Calu3 (cell line): ENCODE measurements around the gene HSP90AB1. TPM values are rescaled to one million over a fixed set of nuclear protein-coding genes. Genes with fewer than 3 reads are reported as not detected.

Source experiments
- BruUV-seq: library from RNA; stranded (reverse); fragments of 400-500 nt; replicated peaks from 2 replicates; lab custom pipeline; 2021; lab: Mats Ljungman, UMichigan
- CTCF ChIA-PET: fragments of 300-600 bp; sonication (Branson Sonifier 250); formaldehyde crosslinking; loops from one replicate; lab custom pipeline; 2022; ENCODE audit warnings: antibody characterized with exemption; lab: Charles Lee
- DNase-seq: peaks from one replicate; pipeline ENCODE4 v3.0.0; 2022
- H3K27ac Mint-ChIP-seq: one replicate; pipeline ENCODE4 v1.8.0; 2022; ENCODE audit warnings: mixed read lengths; ENCODE audit not compliant: unreplicated experiment
- H3K27me3 Mint-ChIP-seq: one replicate; pipeline ENCODE4 v1.8.0; 2022; ENCODE audit warnings: mixed read lengths; ENCODE audit not compliant: unreplicated experiment
- H3K36me3 Mint-ChIP-seq: one replicate; pipeline ENCODE4 v1.8.0; 2022; ENCODE audit warnings: mild to moderate bottlenecking, moderate library complexity, mixed read lengths; ENCODE audit not compliant: insufficient read depth, unreplicated experiment
- H3K4me1 Mint-ChIP-seq: one replicate; pipeline ENCODE4 v1.8.0; 2022; ENCODE audit warnings: mild to moderate bottlenecking, low read depth, mixed read lengths; ENCODE audit not compliant: unreplicated experiment
- H3K4me3 Mint-ChIP-seq: one replicate; pipeline ENCODE4 v1.8.0; 2022; ENCODE audit warnings: mild to moderate bottlenecking, low read depth, moderate library complexity, mixed read lengths; ENCODE audit not compliant: unreplicated experiment
- H3K9me3 Mint-ChIP-seq: one replicate; pipeline ENCODE4 v1.8.0; 2022; ENCODE audit warnings: low read depth, mixed read lengths; ENCODE audit not compliant: unreplicated experiment
- CTCF ChIP-seq: fragments of 200-600 bp; IDR thresholded peaks from one replicate; pipeline ENCODE4 v1.8.0; 2022; ENCODE audit warnings: antibody characterized with exemption; ENCODE audit not compliant: unreplicated experiment
- intact Hi-C: fragments of 100-400 bp; cut with micrococcal nuclease; formaldehyde crosslinking; loops from one replicate; pipeline ENCODE4 v1.10.0; 2022; ENCODE audit not compliant: unreplicated experiment
- total RNA-seq: library from RNA; stranded (reverse); gene quantifications from 2 replicates; pipeline ENCODE4 v1.2.3, GENCODE V29; 2022

The HSP90AB1 gene
- total RNA-seq, 1 experiment from 2014 or later, result 2,073 TPM

- no peaks in the 10 kb centered on the region for H3K9me3 Mint-ChIP-seq
- no peak for TF ChIP-seq CTCF
- H3K4me3 Mint-ChIP-seq, result no peak overlapping the region
- BruUV-seq, result no TSS peak
- intact Hi-C loops, result no loop called here
- H3K27ac Mint-ChIP-seq, result no peak overlapping the region
- CTCF ChIA-PET, result interaction anchor here (1.9 kb wide), 1 partner anchor 11 kb away, joined by 5 read pairs; no protein-coding TSS in a partner anchor
- DNase-seq, result no peak
- H3K4me1 Mint-ChIP-seq, result peaks cover 45% of the 10 kb centered on the region
- H3K36me3 Mint-ChIP-seq, result peaks cover 28% of the 10 kb centered on the region
- H3K27me3 Mint-ChIP-seq, result no peaks in the 10 kb centered on the region
Measured at GRCh38 chr6:44226368-44227147, 20.3 kb upstream of the HSP90AB1 start.

- no peak for DNase-seq
- no peaks in the 10 kb centered on the region for H3K9me3 Mint-ChIP-seq
- intact Hi-C loops, result no loop called here
- CTCF ChIA-PET, result interaction anchor here (1.1 to 1.9 kb wide), 2 partner anchors 10 to 50 kb away, joined by 3 to 5 read pairs; no protein-coding TSS in a partner anchor
- no peak for TF ChIP-seq CTCF
- no peaks in the 10 kb centered on the region for H3K27me3 Mint-ChIP-seq
- no peak overlapping the region for H3K27ac Mint-ChIP-seq
- peaks cover 28% of the 10 kb centered on the region for H3K36me3 Mint-ChIP-seq
- BruUV-seq, result no TSS peak
- H3K4me3 Mint-ChIP-seq, result no peak overlapping the region
- H3K4me1 Mint-ChIP-seq, result peaks cover 38% of the 10 kb centered on the region
Measured at GRCh38 chr6:44227148-44227793, 19.6 kb upstream of the HSP90AB1 start.

GRCh38 chr6:44228031-44228430, 18.9 kb upstream of the HSP90AB1 start:
- Mint-ChIP-seq H3K9me3 (no peaks in the 10 kb centered on the region), H3K27ac (no peak overlapping the region), H3K36me3 (peaks cover 24% of the 10 kb centered on the region), H3K4me1 (peaks cover 31% of the 10 kb centered on the region), H3K27me3 (no peaks in the 10 kb centered on the region), H3K4me3 (no peak overlapping the region)
- intact Hi-C loops, result no loop called here
- no TSS peak for BruUV-seq
- TF ChIP-seq CTCF, result no peak
- no peak for DNase-seq
- CTCF ChIA-PET, result interaction anchor here (1.1 to 1.9 kb wide), 2 partner anchors 10 to 51 kb away, joined by 3 to 5 read pairs; no protein-coding TSS in a partner anchor

GRCh38 chr6:44228433-44228832, 18.5 kb upstream of the HSP90AB1 start:
- Mint-ChIP-seq H3K27ac (no peak overlapping the region), H3K4me1 (peaks cover 30% of the 10 kb centered on the region), H3K9me3 (no peaks in the 10 kb centered on the region), H3K27me3 (no peaks in the 10 kb centered on the region), H3K36me3 (peaks cover 20% of the 10 kb centered on the region), H3K4me3 (no peak overlapping the region)
- DNase-seq, result no peak
- TF ChIP-seq CTCF, result no peak
- CTCF ChIA-PET, result interaction anchor here (1.1 to 1.9 kb wide), 2 partner anchors 9 to 52 kb away, joined by 3 to 5 read pairs; no protein-coding TSS in a partner anchor
- intact Hi-C loops, result no loop called here
- BruUV-seq, result no TSS peak
